HEK293 (cell line): ENCODE data around the gene RPS25.

Experiments
- GLIS1 ChIP-seq: fragments of 450-650 bp; formaldehyde crosslinking; IDR thresholded peaks from 2 replicates; pipeline ENCODE4 v1.5.1; 2016; ENCODE audit warnings: missing biosample characterization, missing genetic modification characterization
- HOXA7 ChIP-seq: sonication (generic); formaldehyde crosslinking; IDR thresholded peaks from 2 replicates; pipeline ENCODE4 v1.8.1; 2022; ENCODE audit warnings: missing genetic modification reagents, borderline replicate concordance
- HOXC10 ChIP-seq: sonication (generic); formaldehyde crosslinking; IDR thresholded peaks from 2 replicates; pipeline ENCODE4 v1.8.1; 2023; ENCODE audit warnings: mild to moderate bottlenecking, missing genetic modification reagents
- MYNN ChIP-seq: fragments of 450-650 bp; formaldehyde crosslinking; IDR thresholded peaks from 2 replicates; pipeline ENCODE4 v1.5.1; 2016; ENCODE audit warnings: missing biosample characterization, missing genetic modification characterization, borderline replicate concordance
- PRDM4 ChIP-seq: fragments of 450-650 bp; formaldehyde crosslinking; IDR thresholded peaks from 2 replicates; pipeline ENCODE4 v1.5.1; 2017; ENCODE audit warnings: missing biosample characterization, missing genetic modification characterization
- ZBTB1 ChIP-seq: fragments of 450-650 bp; formaldehyde crosslinking; IDR thresholded peaks from 2 replicates; pipeline ENCODE4 v1.5.1; 2016; ENCODE audit warnings: missing biosample characterization, missing genetic modification characterization
- ZBTB20 ChIP-seq: fragments of 450-650 bp; formaldehyde crosslinking; IDR thresholded peaks from 2 replicates; pipeline ENCODE4 v1.5.1; 2016; ENCODE audit warnings: missing biosample characterization, missing genetic modification characterization
- ZFP37 ChIP-seq: fragments of 450-650 bp; formaldehyde crosslinking; IDR thresholded peaks from 2 replicates; pipeline ENCODE4 v1.5.1; 2016; ENCODE audit warnings: missing biosample characterization, missing genetic modification characterization
- ZNF133 ChIP-seq: fragments of 450-650 bp; formaldehyde crosslinking; IDR thresholded peaks from 2 replicates; pipeline ENCODE4 v1.5.1; 2016; ENCODE audit warnings: missing biosample characterization, missing genetic modification characterization
- ZNF148 ChIP-seq: fragments of 450-650 bp; formaldehyde crosslinking; IDR thresholded peaks from 2 replicates; pipeline ENCODE4 v1.5.0; 2017; ENCODE audit warnings: missing biosample characterization, missing genetic modification characterization, borderline replicate concordance
- ZNF169 ChIP-seq: fragments of 450-650 bp; formaldehyde crosslinking; IDR thresholded peaks from 2 replicates; pipeline ENCODE4 v1.5.1; 2016; ENCODE audit warnings: missing biosample characterization, missing genetic modification characterization
- ZNF335 ChIP-seq: fragments of 450-650 bp; formaldehyde crosslinking; conservative IDR thresholded peaks from 2 replicates; pipeline ENCODE4 v1.5.1; 2016; ENCODE audit warnings: missing biosample characterization, missing genetic modification characterization
- ZNF341 ChIP-seq: fragments of 450-650 bp; formaldehyde crosslinking; IDR thresholded peaks from 2 replicates; pipeline ENCODE4; 2016; ENCODE audit warnings: low read depth, missing biosample characterization, missing genetic modification characterization
- ZNF354C ChIP-seq: fragments of 450-650 bp; formaldehyde crosslinking; IDR thresholded peaks from 2 replicates; pipeline ENCODE4 v1.5.1; 2016; ENCODE audit warnings: missing biosample characterization, missing genetic modification characterization, low read depth, borderline replicate concordance
- ZNF394 ChIP-seq: fragments of 450-650 bp; formaldehyde crosslinking; IDR thresholded peaks from 2 replicates; pipeline ENCODE4 v1.5.1; 2016; ENCODE audit warnings: missing biosample characterization, missing genetic modification characterization, mild to moderate bottlenecking, moderate library complexity, borderline replicate concordance
- ZNF530 ChIP-seq: fragments of 450-650 bp; formaldehyde crosslinking; IDR thresholded peaks from 2 replicates; pipeline ENCODE4 v1.5.1; 2016; ENCODE audit warnings: low read depth, missing biosample characterization, missing genetic modification characterization
- ZNF623 ChIP-seq: fragments of 450-650 bp; formaldehyde crosslinking; IDR thresholded peaks from 2 replicates; pipeline ENCODE4 v1.5.1; 2016; ENCODE audit warnings: missing biosample characterization, missing genetic modification characterization
- ZNF660 ChIP-seq: fragments of 450-650 bp; IDR thresholded peaks from 2 replicates; pipeline ENCODE4 v1.5.1; 2018; ENCODE audit warnings: missing biosample characterization, mild to moderate bottlenecking, missing genetic modification characterization
- ZNF747 ChIP-seq: fragments of 450-650 bp; formaldehyde crosslinking; IDR thresholded peaks from 2 replicates; pipeline ENCODE4 v1.5.1; 2016; ENCODE audit warnings: missing biosample characterization, missing genetic modification characterization
- ZNF837 ChIP-seq: fragments of 450-650 bp; formaldehyde crosslinking; IDR thresholded peaks from 2 replicates; pipeline ENCODE4 v1.5.1; 2016; ENCODE audit warnings: missing biosample characterization, missing genetic modification characterization
- TF ChIP-seq, protein P1 (sequence below): fragments of 450-650 bp; formaldehyde crosslinking; IDR thresholded peaks from 2 replicates; pipeline ENCODE4 v1.5.1; 2017; ENCODE audit warnings: missing biosample characterization, missing genetic modification characterization
- TF ChIP-seq, protein P2 (sequence below): fragments of 450-650 bp; formaldehyde crosslinking; IDR thresholded peaks from 2 replicates; pipeline ENCODE4 v1.5.1; 2016; ENCODE audit warnings: missing biosample characterization, missing genetic modification characterization
- TF ChIP-seq, protein P3 (sequence below): fragments of 450-650 bp; formaldehyde crosslinking; IDR thresholded peaks from 2 replicates; pipeline ENCODE4 v1.5.1; 2016; ENCODE audit warnings: missing biosample characterization, missing genetic modification characterization
- TF ChIP-seq, protein P4 (sequence below): fragments of 450-650 bp; IDR thresholded peaks from 2 replicates; pipeline ENCODE4 v1.5.1; 2018; ENCODE audit warnings: missing biosample characterization, missing genetic modification characterization
- TF ChIP-seq, protein P5 (sequence below): fragments of 450-650 bp; formaldehyde crosslinking; IDR thresholded peaks from 2 replicates; pipeline ENCODE4 v1.5.1; 2017; ENCODE audit warnings: missing biosample characterization, missing genetic modification characterization

The RPS25 gene

DNA sequence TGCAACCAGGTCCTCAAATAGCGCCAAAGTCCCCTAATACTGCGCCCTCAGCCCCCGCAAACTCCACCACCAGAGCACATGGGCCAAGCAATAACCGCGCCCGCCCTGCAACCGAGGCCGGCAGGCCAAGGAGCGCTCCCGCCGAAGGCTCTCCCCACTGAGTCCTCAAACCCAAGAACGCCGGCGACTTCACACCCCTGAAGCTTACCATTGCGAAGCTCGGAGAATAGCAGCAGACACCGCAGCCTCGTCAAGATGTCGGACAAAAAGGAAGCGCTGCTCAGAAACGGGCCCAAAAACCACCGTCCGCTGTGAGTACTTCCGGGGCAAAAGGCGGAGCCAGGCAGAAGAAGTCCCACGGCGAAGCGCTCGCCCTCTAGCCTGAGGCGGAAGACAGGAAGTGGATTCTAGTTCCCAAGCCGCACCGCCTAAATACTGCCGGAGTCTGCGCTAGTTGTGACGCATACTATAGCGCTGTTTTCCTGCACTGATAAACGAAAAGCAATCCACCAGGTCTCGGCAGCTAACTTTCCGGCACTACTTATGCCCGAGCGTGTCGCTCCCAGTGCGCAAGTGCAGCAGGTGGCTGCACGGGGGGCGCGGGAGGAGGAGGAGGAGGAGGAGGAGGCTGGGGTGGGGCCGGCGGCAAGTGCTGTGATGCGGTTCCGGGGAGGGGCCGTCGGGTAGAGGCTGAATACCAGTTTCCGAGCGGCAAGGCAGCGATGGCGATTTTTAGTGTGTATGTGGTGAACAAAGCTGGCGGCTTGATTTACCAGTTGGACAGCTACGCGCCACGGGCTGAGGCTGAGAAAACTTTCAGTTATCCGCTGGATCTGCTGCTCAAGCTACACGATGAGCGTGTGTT is at the start of gene RPS25, which contains the start of gene TRAPPC4 (continued):
- TF ChIP-seq ZFP37, result no peak
- TF ChIP-seq ZNF747, result no peak
- TF ChIP-seq GLIS1, result peak; percentile 59
- no peak for TF ChIP-seq ZBTB1
- TF ChIP-seq ZNF623 (tag by site-specific recombination), result no peak
- no peak for TF ChIP-seq PRDM4 (tag by site-specific recombination)
- TF ChIP-seq, protein P1, sequence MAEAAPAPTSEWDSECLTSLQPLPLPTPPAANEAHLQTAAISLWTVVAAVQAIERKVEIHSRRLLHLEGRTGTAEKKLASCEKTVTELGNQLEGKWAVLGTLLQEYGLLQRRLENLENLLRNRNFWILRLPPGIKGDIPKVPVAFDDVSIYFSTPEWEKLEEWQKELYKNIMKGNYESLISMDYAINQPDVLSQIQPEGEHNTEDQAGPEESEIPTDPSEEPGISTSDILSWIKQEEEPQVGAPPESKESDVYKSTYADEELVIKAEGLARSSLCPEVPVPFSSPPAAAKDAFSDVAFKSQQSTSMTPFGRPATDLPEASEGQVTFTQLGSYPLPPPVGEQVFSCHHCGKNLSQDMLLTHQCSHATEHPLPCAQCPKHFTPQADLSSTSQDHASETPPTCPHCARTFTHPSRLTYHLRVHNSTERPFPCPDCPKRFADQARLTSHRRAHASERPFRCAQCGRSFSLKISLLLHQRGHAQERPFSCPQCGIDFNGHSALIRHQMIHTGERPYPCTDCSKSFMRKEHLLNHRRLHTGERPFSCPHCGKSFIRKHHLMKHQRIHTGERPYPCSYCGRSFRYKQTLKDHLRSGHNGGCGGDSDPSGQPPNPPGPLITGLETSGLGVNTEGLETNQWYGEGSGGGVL (tag by site-specific recombination), result no peak; the same call in 1 of the 2 replicates
- no peak for TF ChIP-seq MYNN (tag by site-specific recombination)
- no peak for TF ChIP-seq ZNF530 (tag by site-specific recombination)
- peak; percentile 99 for TF ChIP-seq ZNF335 (tag by site-specific recombination)
- TF ChIP-seq ZNF394, result no peak
- TF ChIP-seq, protein P2, sequence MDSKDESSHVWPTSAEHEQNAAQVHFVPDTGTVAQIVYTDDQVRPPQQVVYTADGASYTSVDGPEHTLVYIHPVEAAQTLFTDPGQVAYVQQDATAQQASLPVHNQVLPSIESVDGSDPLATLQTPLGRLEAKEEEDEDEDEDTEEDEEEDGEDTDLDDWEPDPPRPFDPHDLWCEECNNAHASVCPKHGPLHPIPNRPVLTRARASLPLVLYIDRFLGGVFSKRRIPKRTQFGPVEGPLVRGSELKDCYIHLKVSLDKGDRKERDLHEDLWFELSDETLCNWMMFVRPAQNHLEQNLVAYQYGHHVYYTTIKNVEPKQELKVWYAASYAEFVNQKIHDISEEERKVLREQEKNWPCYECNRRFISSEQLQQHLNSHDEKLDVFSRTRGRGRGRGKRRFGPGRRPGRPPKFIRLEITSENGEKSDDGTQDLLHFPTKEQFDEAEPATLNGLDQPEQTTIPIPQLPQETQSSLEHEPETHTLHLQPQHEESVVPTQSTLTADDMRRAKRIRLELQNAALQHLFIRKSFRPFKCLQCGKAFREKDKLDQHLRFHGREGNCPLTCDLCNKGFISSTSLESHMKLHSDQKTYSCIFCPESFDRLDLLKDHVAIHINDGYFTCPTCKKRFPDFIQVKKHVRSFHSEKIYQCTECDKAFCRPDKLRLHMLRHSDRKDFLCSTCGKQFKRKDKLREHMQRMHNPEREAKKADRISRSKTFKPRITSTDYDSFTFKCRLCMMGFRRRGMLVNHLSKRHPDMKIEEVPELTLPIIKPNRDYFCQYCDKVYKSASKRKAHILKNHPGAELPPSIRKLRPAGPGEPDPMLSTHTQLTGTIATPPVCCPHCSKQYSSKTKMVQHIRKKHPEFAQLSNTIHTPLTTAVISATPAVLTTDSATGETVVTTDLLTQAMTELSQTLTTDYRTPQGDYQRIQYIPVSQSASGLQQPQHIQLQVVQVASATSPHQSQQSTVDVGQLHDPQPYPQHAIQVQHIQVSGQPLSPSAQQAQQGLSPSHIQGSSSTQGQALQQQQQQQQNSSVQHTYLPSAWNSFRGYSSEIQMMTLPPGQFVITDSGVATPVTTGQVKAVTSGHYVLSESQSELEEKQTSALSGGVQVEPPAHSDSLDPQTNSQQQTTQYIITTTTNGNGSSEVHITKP (tag by site-specific recombination), result no peak
- no peak for TF ChIP-seq ZNF169 (tag by site-specific recombination)
- TF ChIP-seq ZNF837, result no peak
- no peak for TF ChIP-seq HOXA7 (CRISPR knock-in tag)
- TF ChIP-seq ZNF660 (tag by site-specific recombination), result peak; percentile 48; the same call in 1 of the 2 replicates
- TF ChIP-seq ZBTB20 (tag by site-specific recombination), result no peak
- TF ChIP-seq ZNF354C (tag by site-specific recombination), result no peak
- no peak; the same call in 1 of the 2 replicates for TF ChIP-seq ZNF341 (tag by site-specific recombination)
- TF ChIP-seq, protein P3, sequence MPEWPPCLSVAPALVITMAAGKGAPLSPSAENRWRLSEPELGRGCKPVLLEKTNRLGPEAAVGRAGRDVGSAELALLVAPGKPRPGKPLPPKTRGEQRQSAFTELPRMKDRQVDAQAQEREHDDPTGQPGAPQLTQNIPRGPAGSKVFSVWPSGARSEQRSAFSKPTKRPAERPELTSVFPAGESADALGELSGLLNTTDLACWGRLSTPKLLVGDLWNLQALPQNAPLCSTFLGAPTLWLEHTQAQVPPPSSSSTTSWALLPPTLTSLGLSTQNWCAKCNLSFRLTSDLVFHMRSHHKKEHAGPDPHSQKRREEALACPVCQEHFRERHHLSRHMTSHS (tag by site-specific recombination), result no peak
- TF ChIP-seq ZNF148 (tag by site-specific recombination), result no peak
- TF ChIP-seq HOXC10 (CRISPR knock-in tag), result no peak
- TF ChIP-seq ZNF133, result no peak
- TF ChIP-seq, protein P4, sequence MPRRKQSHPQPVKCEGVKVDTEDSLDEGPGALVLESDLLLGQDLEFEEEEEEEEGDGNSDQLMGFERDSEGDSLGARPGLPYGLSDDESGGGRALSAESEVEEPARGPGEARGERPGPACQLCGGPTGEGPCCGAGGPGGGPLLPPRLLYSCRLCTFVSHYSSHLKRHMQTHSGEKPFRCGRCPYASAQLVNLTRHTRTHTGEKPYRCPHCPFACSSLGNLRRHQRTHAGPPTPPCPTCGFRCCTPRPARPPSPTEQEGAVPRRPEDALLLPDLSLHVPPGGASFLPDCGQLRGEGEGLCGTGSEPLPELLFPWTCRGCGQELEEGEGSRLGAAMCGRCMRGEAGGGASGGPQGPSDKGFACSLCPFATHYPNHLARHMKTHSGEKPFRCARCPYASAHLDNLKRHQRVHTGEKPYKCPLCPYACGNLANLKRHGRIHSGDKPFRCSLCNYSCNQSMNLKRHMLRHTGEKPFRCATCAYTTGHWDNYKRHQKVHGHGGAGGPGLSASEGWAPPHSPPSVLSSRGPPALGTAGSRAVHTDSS, result peak; percentile 94
- TF ChIP-seq, protein P5, sequence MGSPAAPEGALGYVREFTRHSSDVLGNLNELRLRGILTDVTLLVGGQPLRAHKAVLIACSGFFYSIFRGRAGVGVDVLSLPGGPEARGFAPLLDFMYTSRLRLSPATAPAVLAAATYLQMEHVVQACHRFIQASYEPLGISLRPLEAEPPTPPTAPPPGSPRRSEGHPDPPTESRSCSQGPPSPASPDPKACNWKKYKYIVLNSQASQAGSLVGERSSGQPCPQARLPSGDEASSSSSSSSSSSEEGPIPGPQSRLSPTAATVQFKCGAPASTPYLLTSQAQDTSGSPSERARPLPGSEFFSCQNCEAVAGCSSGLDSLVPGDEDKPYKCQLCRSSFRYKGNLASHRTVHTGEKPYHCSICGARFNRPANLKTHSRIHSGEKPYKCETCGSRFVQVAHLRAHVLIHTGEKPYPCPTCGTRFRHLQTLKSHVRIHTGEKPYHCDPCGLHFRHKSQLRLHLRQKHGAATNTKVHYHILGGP (tag by site-specific recombination), result no peak
